Mesendoderm (in vitro differentiated cells): ENCODE data around the gene AXIN1.

Experiments used
- DNase-seq: peaks from one replicate; pipeline ENCODE4 v3.0.0; 2013
- H2AK5ac ChIP-seq: 2 replicates; pipeline ENCODE4 v1.6.1; 2013; ENCODE audit warnings: low read length, inconsistent platforms
- H2BK120ac ChIP-seq: 2 replicates; pipeline ENCODE4 v1.6.1; 2013; ENCODE audit warnings: low read depth, mild to moderate bottlenecking, low read length, moderate library complexity, mixed read lengths
- H2BK15ac ChIP-seq: replicated peaks from 2 replicates; pipeline ENCODE4 v1.6.1; 2013; ENCODE audit warnings: low read depth, mild to moderate bottlenecking, moderate library complexity
- H2BK5ac ChIP-seq: 2 replicates; pipeline ENCODE4 v1.6.1; 2013; ENCODE audit warnings: low read length, inconsistent platforms
- H3K18ac ChIP-seq: 2 replicates; pipeline ENCODE4 v1.6.1; 2013; ENCODE audit warnings: mild to moderate bottlenecking, low read length, mixed read lengths
- H3K23ac ChIP-seq: one replicate; pipeline ENCODE4 v1.6.1; 2013; ENCODE audit warnings: low read length
- H3K27ac ChIP-seq: 2 replicates; pipeline ENCODE4 v1.5.1; 2013; ENCODE audit warnings: low read depth, mild to moderate bottlenecking, inconsistent platforms, low read length, moderate library complexity
- H3K27me3 ChIP-seq: 2 replicates; pipeline ENCODE4 v1.6.1; 2013; ENCODE audit warnings: low read length, control low read depth, mild to moderate bottlenecking, inconsistent platforms; ENCODE audit not compliant: insufficient read depth, poor library complexity
- H3K36me3 ChIP-seq: 2 replicates; pipeline ENCODE4 v1.6.1; 2013; ENCODE audit warnings: low read length, inconsistent platforms; ENCODE audit not compliant: control insufficient read depth, insufficient read depth
- H3K4ac ChIP-seq: one replicate; pipeline ENCODE4 v1.6.1; 2013; ENCODE audit warnings: low read depth, mild to moderate bottlenecking, low read length, moderate library complexity
- H3K4me1 ChIP-seq: 2 replicates; pipeline ENCODE4 v1.6.1; 2013; ENCODE audit warnings: low read depth, low read length, inconsistent platforms; ENCODE audit not compliant: control insufficient read depth
- H3K4me2 ChIP-seq: 2 replicates; pipeline ENCODE4 v1.6.1; 2013; ENCODE audit warnings: low read length
- H3K4me3 ChIP-seq: 2 replicates; pipeline ENCODE4 v1.5.1; 2013; ENCODE audit warnings: mild to moderate bottlenecking, low read length
- H3K56ac ChIP-seq: one replicate; pipeline ENCODE4 v1.6.1; 2013; ENCODE audit warnings: low read length
- H3K79me1 ChIP-seq: 2 replicates; pipeline ENCODE4 v1.6.1; 2013; ENCODE audit warnings: low read length, inconsistent platforms
- H3K79me2 ChIP-seq: 2 replicates; pipeline ENCODE4 v1.6.1; 2013; ENCODE audit warnings: mild to moderate bottlenecking, low read length; ENCODE audit not compliant: control insufficient read depth, insufficient read depth
- H3K9ac ChIP-seq: 2 replicates; pipeline ENCODE4 v1.6.1; 2013; ENCODE audit warnings: low read length, inconsistent platforms
- H4K5ac ChIP-seq: one replicate; pipeline ENCODE4 v1.6.1; 2013; ENCODE audit warnings: low read length
- H4K8ac ChIP-seq: one replicate; pipeline ENCODE4 v1.6.1; 2013; ENCODE audit warnings: low read depth, mild to moderate bottlenecking, control low read depth, low read length, moderate library complexity
- WGBS: extraction: QIAGEN DNeasy Blood & Tissue Kit; methylation state at CpG from one replicate; pipeline ENCODE4 v1.1.7; 2013; ENCODE audit warnings: low lambda C conversion rate, missing lambda C conversion rate; ENCODE audit not compliant: insufficient coverage; ENCODE audit errors: extremely low coverage; 5-methylcytosine and 5-hydroxymethylcytosine counted together

The AXIN1 gene

GRCh38 chr16:375212-375611 is 22.7 kb upstream of the AXIN1 start:
- no peak overlapping the region for H3K4me3 ChIP-seq
- H3K4ac ChIP-seq = no peak overlapping the region
- H3K4me1 ChIP-seq = no peaks in the 10 kb centered on the region
- no peak overlapping the region for H3K4me2 ChIP-seq
- no peaks in the 10 kb centered on the region for H3K27me3 ChIP-seq
- no peak overlapping the region for H4K8ac ChIP-seq
- no peak overlapping the region for H3K23ac ChIP-seq
- peaks cover 18% of the 10 kb centered on the region for H3K79me2 ChIP-seq
- peaks cover 19% of the 10 kb centered on the region for H3K36me3 ChIP-seq
- H2AK5ac ChIP-seq = no peak overlapping the region
- no peak overlapping the region for H3K27ac ChIP-seq
- H2BK5ac ChIP-seq = no peak overlapping the region
- H2BK15ac ChIP-seq = no peak overlapping the region
- no peak for DNase-seq
- H3K9ac ChIP-seq = no peak overlapping the region
- no CpG with 5 or more reads among the region's 23 CpGs for WGBS
- H2BK120ac ChIP-seq = no peak overlapping the region
- H3K56ac ChIP-seq = no peak overlapping the region
- peaks cover 10% of the 10 kb centered on the region for H3K79me1 ChIP-seq
- no peak overlapping the region for H3K18ac ChIP-seq
- no peak overlapping the region for H4K5ac ChIP-seq

- no peak overlapping the region for H3K4ac ChIP-seq
- no peak overlapping the region for H4K8ac ChIP-seq
- H3K27ac ChIP-seq = no peak overlapping the region
- H3K79me1 ChIP-seq = peaks cover 8% of the 10 kb centered on the region
- no peak overlapping the region for H2BK5ac ChIP-seq
- no peak overlapping the region for H3K56ac ChIP-seq
- H3K79me2 ChIP-seq = peaks cover 12% of the 10 kb centered on the region
- no peaks in the 10 kb centered on the region for H3K4me1 ChIP-seq
- H3K18ac ChIP-seq = no peak overlapping the region
- no peak overlapping the region for H3K4me3 ChIP-seq
- H3K9ac ChIP-seq = no peak overlapping the region
- no peaks in the 10 kb centered on the region for H3K27me3 ChIP-seq
- H2AK5ac ChIP-seq = no peak overlapping the region
- no peak for DNase-seq
- H3K36me3 ChIP-seq = peaks cover 19% of the 10 kb centered on the region
- no peak overlapping the region for H3K23ac ChIP-seq
- H4K5ac ChIP-seq = no peak overlapping the region
- no peak overlapping the region for H3K4me2 ChIP-seq
- WGBS = no CpG with 5 or more reads among the region's 9 CpGs
- no peak overlapping the region for H2BK120ac ChIP-seq
- H2BK15ac ChIP-seq = no peak overlapping the region
Observed at GRCh38 chr16:374616-374926, 22.0 kb upstream of the AXIN1 start.

GRCh38 chr16:373848-374615 is 21.5 kb upstream of the AXIN1 start:
- WGBS = no CpG with 5 or more reads among the region's 44 CpGs
- Histone ChIP-seq H2AK5ac (no peak overlapping the region), H3K79me2 (peaks cover 9% of the 10 kb centered on the region), H4K5ac (no peak overlapping the region), H3K4me3 (no peak overlapping the region), H3K56ac (no peak overlapping the region), H2BK15ac (no peak overlapping the region), H3K27me3 (no peaks in the 10 kb centered on the region), H3K36me3 (peaks cover 19% of the 10 kb centered on the region), H2BK5ac (no peak overlapping the region), H2BK120ac (no peak overlapping the region), H3K4me2 (no peak overlapping the region), H3K4ac (no peak overlapping the region), H3K4me1 (no peaks in the 10 kb centered on the region), H3K27ac (no peak overlapping the region), H3K79me1 (peaks cover 10% of the 10 kb centered on the region), H3K9ac (no peak overlapping the region), H4K8ac (no peak overlapping the region), H3K23ac (no peak overlapping the region), H3K18ac (no peak overlapping the region)
- DNase-seq = no peak

GRCh38 chr16:373020-373598 is 20.6 kb upstream of the AXIN1 start:
- no peak overlapping the region for H3K4me3 ChIP-seq
- no peak overlapping the region for H4K5ac ChIP-seq
- no peak overlapping the region for H3K56ac ChIP-seq
- H3K27ac ChIP-seq = no peak overlapping the region
- no peak overlapping the region for H4K8ac ChIP-seq
- H3K36me3 ChIP-seq = peaks cover 22% of the 10 kb centered on the region
- H3K79me1 ChIP-seq = peaks cover 5% of the 10 kb centered on the region
- no peaks in the 10 kb centered on the region for H3K27me3 ChIP-seq
- no peak for DNase-seq
- no peak overlapping the region for H2BK120ac ChIP-seq
- H3K18ac ChIP-seq = no peak overlapping the region
- no peaks in the 10 kb centered on the region for H3K4me1 ChIP-seq
- H2BK5ac ChIP-seq = no peak overlapping the region
- no peak overlapping the region for H3K23ac ChIP-seq
- no peak overlapping the region for H3K4me2 ChIP-seq
- no peak overlapping the region for H3K9ac ChIP-seq
- H2BK15ac ChIP-seq = no peak overlapping the region
- H3K79me2 ChIP-seq = peaks cover 2% of the 10 kb centered on the region
- no CpG with 5 or more reads among the region's 5 CpGs for WGBS
- H3K4ac ChIP-seq = no peak overlapping the region
- H2AK5ac ChIP-seq = no peak overlapping the region

GRCh38 chr16:372302-372983 is 19.9 kb upstream of the AXIN1 start:
- H3K4ac ChIP-seq = no peak overlapping the region
- no peak overlapping the region for H3K9ac ChIP-seq
- no peak overlapping the region for H4K8ac ChIP-seq
- no peak for DNase-seq
- H3K79me2 ChIP-seq = peaks cover 2% of the 10 kb centered on the region
- no CpG with 5 or more reads among the region's 19 CpGs for WGBS
- no peak overlapping the region for H3K23ac ChIP-seq
- no peak overlapping the region for H3K56ac ChIP-seq
- H2AK5ac ChIP-seq = no peak overlapping the region
- H2BK5ac ChIP-seq = no peak overlapping the region
- no peak overlapping the region for H2BK120ac ChIP-seq
- no peaks in the 10 kb centered on the region for H3K27me3 ChIP-seq
- no peak overlapping the region for H3K4me2 ChIP-seq
- peaks cover 26% of the 10 kb centered on the region for H3K36me3 ChIP-seq
- H3K79me1 ChIP-seq = peaks cover 5% of the 10 kb centered on the region
- no peak overlapping the region for H3K4me3 ChIP-seq
- no peak overlapping the region for H3K18ac ChIP-seq
- no peak overlapping the region for H2BK15ac ChIP-seq
- H3K27ac ChIP-seq = no peak overlapping the region
- no peaks in the 10 kb centered on the region for H3K4me1 ChIP-seq
- no peak overlapping the region for H4K5ac ChIP-seq
